GM19193 (cell line): ENCODE data around the gene KIAA1217.

Experiments used
- POLR2A ChIP-seq: IDR thresholded peaks from 4 replicates; pipeline ENCODE4 v1.6.1; 2011; ENCODE audit not compliant: insufficient read depth, insufficient read length; ENCODE audit errors: extremely low read depth

Gene KIAA1217

DNA sequence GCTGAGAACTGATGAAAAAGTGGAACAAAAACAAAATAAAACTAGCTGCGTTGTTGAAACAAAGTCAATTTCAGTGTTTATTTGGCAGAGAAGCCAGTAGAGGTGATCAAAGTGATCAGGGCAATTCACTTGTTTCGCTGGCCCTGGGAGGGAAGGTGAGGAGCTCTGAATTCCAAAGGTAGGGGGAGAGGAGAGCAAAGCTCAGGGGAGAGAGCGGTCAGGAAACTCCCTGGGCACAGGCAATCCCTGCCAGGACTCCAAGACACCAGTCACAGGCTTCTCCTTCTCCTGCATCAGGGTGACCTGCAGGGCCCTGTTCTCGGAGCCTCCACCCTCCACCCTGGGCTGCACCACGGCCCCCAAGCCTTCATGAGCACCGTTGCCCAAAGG, 6.8 kb upstream of the KIAA1217 start:
- TF ChIP-seq POLR2A = no peak

- TF ChIP-seq POLR2A = no peak
Observed at GRCh38 chr10:24205821-24206220, 3.1 kb upstream of the KIAA1217 start.

- TF ChIP-seq POLR2A = no peak
Observed at GRCh38 chr10:24206334-24206733, 2.6 kb upstream of the KIAA1217 start.

DNA sequence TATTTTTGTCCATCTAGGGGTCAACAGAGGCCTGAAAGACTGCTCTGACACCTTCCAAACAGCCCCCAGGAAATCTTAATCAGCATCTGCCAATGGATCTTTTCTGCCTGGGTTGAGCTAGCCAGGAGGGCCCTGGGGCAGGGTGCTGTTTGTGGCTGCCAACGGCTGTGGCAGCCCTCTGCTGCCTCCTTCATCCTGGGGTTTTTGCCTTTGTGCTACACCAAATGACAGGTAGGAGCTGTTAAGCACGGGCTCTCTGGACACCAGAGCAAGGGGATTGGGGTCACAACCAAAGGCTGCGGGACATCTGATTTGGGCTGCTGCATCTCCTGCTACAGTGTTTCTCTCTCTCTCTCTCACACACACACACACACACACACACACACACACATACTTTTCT, 2.0 kb upstream of the KIAA1217 start:
- no peak for TF ChIP-seq POLR2A

DNA sequence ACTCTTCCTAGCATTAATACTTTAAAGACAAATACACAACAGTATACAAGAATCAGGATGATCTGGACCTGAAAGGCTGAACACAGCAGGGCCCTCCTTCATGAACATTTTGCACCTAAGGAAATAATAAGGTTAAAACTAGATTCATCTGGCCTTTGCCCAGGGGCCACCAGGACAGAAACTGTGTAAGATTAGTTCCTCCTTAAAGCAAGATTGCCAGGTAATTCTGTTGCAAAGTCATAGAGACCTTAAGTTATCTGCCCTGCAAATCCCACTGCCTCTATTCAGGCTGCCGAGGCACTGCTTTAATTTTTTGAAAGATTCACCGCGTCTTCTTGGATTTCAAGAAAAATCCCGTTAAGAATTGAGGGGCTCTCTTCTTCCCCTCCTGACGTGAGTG, 1.6 kb upstream of the KIAA1217 start:
- no peak for TF ChIP-seq POLR2A

DNA sequence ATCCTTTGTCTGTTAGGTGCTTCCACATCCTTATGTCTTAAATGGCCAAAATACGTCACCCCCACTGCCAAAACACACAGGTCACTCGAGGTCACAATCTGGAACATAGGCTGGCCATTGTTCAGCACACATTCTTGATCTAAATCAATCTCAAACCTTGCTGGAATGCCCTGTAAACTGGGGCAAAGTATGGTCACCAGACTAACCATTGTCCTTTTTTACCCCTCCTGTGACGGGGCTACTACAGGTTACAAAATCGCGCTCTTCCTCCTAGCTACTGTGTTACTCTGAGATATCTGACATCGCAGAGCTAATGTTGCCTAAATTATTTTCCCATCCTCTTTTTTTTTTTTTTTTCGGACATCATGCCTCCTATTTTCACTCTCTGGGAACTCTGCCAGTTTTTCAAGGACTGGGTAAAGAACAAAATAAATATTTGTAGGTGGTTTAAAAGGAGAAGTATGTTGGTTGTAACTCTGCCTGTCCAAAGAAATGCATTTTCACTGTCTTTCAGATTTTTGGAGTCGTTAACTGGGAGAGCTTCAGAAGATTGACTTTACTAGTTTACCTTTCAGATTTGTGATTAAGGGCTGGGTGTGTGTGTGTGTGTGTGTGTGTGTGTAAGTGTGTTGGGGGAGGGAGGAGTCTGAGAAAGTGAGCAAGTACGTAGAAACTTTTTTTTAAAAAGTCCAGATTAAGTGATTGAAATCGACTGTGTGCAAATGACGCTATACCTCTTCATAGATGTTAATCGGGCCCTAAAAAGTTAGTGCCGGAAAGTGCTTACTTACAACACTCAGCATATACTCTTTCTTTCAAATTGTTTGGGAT, 942 bp upstream of the KIAA1217 start:
- TF ChIP-seq POLR2A = no peak

- no peak for TF ChIP-seq POLR2A
Observed at GRCh38 chr10:24209432-24209771, 464 bp downstream of the KIAA1217 start.

- TF ChIP-seq POLR2A = no peak
Observed at GRCh38 chr10:24209946-24210491, 1.1 kb downstream of the KIAA1217 start.

DNA sequence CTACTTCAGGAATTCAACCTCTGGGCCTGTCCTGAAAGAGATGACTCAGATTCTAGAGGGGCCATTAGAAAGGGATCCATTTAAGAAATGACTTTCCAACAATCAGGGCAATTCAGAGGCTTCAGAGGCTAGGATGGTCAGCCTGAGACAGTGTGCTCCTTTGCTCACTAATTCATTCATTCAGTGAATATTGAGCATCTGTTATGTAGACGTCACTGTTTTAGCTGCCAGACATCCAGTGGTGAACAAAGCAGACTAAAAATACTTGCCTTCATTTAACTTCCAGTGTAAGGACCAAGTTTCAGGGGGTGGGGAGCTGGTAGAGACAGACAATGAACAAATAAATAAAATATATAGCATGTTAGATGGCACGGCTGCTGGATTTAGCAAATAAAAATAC, 1.6 kb downstream of the KIAA1217 start:
- no peak for TF ChIP-seq POLR2A

DNA sequence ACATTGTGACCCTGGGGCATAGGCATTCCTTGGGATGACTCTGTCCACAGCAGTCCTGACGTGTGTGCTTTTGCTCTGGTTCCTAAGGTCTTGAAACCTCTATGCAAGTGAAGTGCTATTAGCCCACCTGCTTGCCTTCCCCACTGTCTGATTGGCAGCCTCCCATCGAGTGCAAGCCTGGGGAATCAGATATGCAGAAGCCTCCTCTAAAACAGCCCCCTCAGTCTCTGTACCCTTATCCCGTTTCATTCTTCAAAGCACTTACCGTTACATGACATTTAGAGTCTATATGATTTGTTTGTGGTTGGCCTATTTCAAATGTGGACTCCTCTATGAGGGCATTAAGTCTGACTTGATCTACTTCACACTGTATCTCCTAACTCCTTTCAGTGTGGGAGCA, 4.3 kb downstream of the KIAA1217 start:
- TF ChIP-seq POLR2A = no peak

DNA sequence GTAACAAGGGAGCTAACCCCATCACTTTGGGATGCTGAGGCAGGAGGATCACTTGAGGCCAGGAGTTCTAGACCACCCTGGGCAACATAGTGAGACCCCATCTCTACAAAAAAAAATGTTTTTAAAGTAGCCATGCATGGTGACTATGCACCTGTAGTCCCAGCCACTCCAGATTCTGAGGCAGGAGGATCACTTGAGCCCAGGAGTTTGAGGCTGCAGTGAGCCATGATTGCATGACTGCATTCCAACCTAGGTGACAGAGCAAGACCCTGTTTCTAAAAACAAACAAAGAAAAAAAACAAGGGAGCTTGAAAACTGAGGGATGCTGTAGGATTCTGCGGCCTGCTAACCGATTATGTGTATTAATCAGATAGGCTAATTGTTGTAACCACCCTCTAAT, 4.9 kb downstream of the KIAA1217 start:
- no peak for TF ChIP-seq POLR2A

DNA sequence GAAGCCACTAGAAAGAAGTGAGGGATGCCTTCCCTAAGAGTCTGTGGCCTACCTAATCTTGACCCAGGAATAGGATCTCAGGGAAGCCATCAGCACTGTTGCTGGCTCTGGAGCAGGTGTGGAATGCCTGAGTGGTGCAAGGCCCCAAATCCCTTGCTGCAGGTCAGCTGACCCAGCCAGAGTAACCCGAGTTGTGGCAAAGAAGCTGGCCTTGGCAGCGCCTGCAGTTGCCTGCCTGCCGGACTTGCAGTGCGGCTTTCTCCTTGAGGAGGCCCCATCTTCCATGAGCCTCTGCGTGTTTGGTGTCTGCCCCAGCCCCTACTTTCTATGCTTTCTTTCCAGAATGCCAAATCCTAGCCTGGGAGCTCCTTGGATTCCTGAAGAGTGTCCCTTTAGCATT, 5.8 kb downstream of the KIAA1217 start:
- TF ChIP-seq POLR2A = no peak

DNA sequence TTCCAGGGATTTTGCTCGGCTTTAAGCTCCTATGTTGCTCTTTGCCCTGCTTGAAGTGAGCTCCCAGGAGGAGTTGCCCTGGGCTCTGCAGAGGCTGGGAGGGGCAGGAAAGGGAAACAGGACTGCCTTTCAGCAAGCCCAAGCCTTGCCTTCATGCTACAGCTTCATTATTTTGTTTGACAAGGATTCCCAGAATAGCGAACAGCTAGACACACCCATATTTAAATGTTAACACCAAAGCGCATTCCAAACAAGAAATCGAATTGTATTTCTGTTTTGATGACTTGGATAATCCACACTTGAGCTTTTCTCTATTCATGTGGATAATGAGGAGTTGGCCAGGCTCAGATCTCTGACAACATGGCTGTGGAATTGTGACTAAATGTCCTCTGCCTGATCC, 6.3 kb downstream of the KIAA1217 start:
- no peak for TF ChIP-seq POLR2A

GRCh38 chr10:24215603-24216002, 6.7 kb downstream of the KIAA1217 start:
- no peak for TF ChIP-seq POLR2A

DNA sequence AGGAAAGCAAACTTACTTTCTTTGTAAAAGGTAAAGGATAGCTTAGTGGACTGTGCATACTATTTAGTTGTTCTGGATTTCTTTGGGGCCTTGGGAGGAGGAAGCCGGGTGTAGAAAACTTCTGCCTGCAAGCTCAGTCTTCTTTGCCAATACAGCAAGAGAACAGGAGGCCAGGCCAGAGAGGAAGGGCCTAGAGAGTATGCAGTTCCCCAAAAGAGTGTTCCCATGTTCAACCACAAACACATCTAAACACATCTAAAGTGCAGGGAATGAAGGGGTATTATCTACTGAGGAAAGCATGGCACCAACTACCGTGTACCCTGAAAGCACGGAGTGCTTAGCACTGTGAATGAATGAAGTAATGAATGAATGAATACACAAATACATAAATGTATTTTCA, 11.0 kb downstream of the KIAA1217 start:
- no peak for TF ChIP-seq POLR2A

- no peak for TF ChIP-seq POLR2A
Observed at GRCh38 chr10:24223341-24223740, 14.4 kb downstream of the KIAA1217 start.

- TF ChIP-seq POLR2A = no peak
Observed at GRCh38 chr10:24223953-24224352, 15.0 kb downstream of the KIAA1217 start.
